Measurements from ENCODE around the gene SLC7A14.

SLC7A14 gene

DNA sequence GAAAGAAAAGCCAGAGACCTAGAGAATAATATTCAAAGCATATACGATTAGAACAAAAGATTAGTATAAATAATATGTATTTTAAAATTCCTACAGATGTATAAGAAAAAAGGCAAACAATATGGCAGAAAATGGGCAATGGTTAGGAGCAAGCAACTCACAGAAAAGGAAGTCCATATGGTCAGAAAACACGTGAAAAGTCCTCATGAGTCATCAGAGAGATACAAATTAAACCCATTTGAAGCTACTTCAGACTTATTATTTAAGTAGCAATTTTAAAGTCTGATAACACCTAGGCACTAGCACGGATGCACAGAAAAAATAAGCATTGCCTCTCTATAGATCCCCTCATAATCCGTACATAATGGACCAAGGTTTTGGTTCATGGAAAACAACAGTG is 25.6 kb downstream of the SLC7A14 start:
- WGBS (ENCODE audit: insufficient coverage): 80% methylated on average over 2 of the region's 4 CpGs
- POLR2A ChIA-PET: no interaction called here
- Histone ChIP-seq H3K36me3 (ENCODE audit: control insufficient read depth in 4 of 4, insufficient read depth in 4 of 4, low read length in 3 of 4) (no peaks in the 10 kb centered on the region), H3K27me3 (replicated peaks in 2 of 5; ENCODE audit: control insufficient read depth in 4 of 5, insufficient read depth in 5 of 5, low read length in 4 of 5) (peaks cover 0 to 5% (median 3%) of the 10 kb centered on the region in 5 experiments), H3K27ac (ENCODE audit: insufficient read depth in 1 of 2, low read depth in 1 of 2, low read length in 2 of 2, poor library complexity in 1 of 2, severe bottlenecking in 2 of 2) (no peak overlapping the region), H3K9me3 (ENCODE audit: control extremely low read depth in 1 of 5, control insufficient read depth in 4 of 5, insufficient read depth in 2 of 5, low read depth in 1 of 5, low read length in 4 of 5) (no peaks in the 10 kb centered on the region), H3K4me1 (ENCODE audit: control extremely low read depth in 1 of 4, control insufficient read depth in 4 of 4, insufficient read depth in 4 of 4, low read length in 3 of 4) (no peaks in the 10 kb centered on the region), H3K4me3 (ENCODE audit: control insufficient read depth in 1 of 7, extremely low read depth in 1 of 7, insufficient read depth in 4 of 7, low read depth in 2 of 7, low read length in 6 of 7) (no peak overlapping the region)
- no peak for DNase-seq
- CTCF ChIA-PET: no interaction called here

DNA sequence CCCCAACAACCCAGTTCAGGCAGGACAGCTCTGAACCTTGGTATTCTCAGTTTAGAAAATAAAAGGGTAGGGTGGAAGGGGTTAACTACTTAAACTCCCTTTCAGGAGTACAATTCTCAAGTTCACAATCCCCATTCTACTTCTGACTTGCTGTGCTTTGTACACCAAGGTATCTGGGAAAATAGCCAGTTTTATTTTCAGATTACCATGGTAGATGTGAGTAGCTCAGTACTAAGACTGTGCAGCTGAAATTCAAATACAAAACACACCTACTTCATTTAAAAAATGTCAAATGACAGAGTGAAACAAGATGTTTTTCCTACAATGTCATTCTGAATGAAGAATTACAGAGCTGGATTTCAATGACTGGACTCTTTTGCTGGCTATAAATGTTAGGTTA is 27.4 kb downstream of the SLC7A14 start:
- Histone ChIP-seq H3K27me3 (replicated peaks in 2 of 5; ENCODE audit: control insufficient read depth in 4 of 5, insufficient read depth in 5 of 5, low read length in 4 of 5) (peaks cover 0 to 5% (median 3%) of the 10 kb centered on the region in 5 experiments), H3K36me3 (ENCODE audit: control insufficient read depth in 4 of 4, insufficient read depth in 4 of 4, low read length in 3 of 4) (no peaks in the 10 kb centered on the region), H3K9me3 (ENCODE audit: control extremely low read depth in 1 of 5, control insufficient read depth in 4 of 5, insufficient read depth in 2 of 5, low read depth in 1 of 5, low read length in 4 of 5) (no peaks in the 10 kb centered on the region), H3K4me1 (ENCODE audit: control extremely low read depth in 1 of 4, control insufficient read depth in 4 of 4, insufficient read depth in 4 of 4, low read length in 3 of 4) (no peaks in the 10 kb centered on the region), H3K27ac (ENCODE audit: insufficient read depth in 1 of 2, low read depth in 1 of 2, low read length in 2 of 2, poor library complexity in 1 of 2, severe bottlenecking in 2 of 2) (no peak overlapping the region), H3K4me3 (ENCODE audit: control insufficient read depth in 1 of 7, extremely low read depth in 1 of 7, insufficient read depth in 4 of 7, low read depth in 2 of 7, low read length in 6 of 7) (no peak overlapping the region)
- POLR2A ChIA-PET: no interaction called here
- no peak for DNase-seq
- CTCF ChIA-PET: interaction anchor here (0.5 to 1.3 kb wide), 2 partner anchors 7 to 441 kb away, joined by 3 to 4 read pairs; no protein-coding TSS in a partner anchor

DNA sequence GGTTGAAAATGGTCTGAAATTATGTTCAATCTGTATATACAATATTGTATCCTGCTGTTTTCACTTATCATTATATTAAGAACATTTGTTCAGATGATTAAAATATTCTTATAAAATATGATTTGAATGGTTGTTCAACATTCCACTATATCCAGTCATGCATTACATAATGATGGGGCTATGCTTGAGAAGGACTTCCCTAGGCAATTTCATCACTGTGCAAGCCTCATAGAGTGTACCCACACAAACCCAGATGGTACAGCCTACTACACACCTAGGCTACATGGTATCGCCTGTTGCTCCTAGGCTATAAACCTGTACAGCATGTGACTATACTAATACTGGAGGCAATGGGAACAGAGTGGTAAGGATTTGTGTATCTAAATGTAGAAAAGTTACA is 30.5 kb downstream of the SLC7A14 start:
- H3K27me3 ChIP-seq (replicated peaks in 2 of 5; ENCODE audit: control insufficient read depth in 4 of 5, insufficient read depth in 5 of 5, low read length in 4 of 5): peaks cover 0 to 6% (median 2%) of the 10 kb centered on the region in 5 experiments
- no peak overlapping the region for H3K4me3 ChIP-seq (ENCODE audit: control insufficient read depth in 1 of 7, extremely low read depth in 1 of 7, insufficient read depth in 4 of 7, low read depth in 2 of 7, low read length in 6 of 7)
- POLR2A ChIA-PET: no interaction called here
- WGBS (ENCODE audit: insufficient coverage): no CpG with 5 or more reads among the region's 1 CpG
- CTCF ChIA-PET: no interaction called here
- H3K4me1 ChIP-seq (ENCODE audit: control extremely low read depth in 1 of 4, control insufficient read depth in 4 of 4, insufficient read depth in 4 of 4, low read length in 3 of 4): no peaks in the 10 kb centered on the region
- no peak for DNase-seq
- no peak overlapping the region for H3K27ac ChIP-seq (ENCODE audit: insufficient read depth in 1 of 2, low read depth in 1 of 2, low read length in 2 of 2, poor library complexity in 1 of 2, severe bottlenecking in 2 of 2)
- no peaks in the 10 kb centered on the region for H3K9me3 ChIP-seq (ENCODE audit: control extremely low read depth in 1 of 5, control insufficient read depth in 4 of 5, insufficient read depth in 2 of 5, low read depth in 1 of 5, low read length in 4 of 5)
- H3K36me3 ChIP-seq (ENCODE audit: control insufficient read depth in 4 of 4, insufficient read depth in 4 of 4, low read length in 3 of 4): no peaks in the 10 kb centered on the region

DNA sequence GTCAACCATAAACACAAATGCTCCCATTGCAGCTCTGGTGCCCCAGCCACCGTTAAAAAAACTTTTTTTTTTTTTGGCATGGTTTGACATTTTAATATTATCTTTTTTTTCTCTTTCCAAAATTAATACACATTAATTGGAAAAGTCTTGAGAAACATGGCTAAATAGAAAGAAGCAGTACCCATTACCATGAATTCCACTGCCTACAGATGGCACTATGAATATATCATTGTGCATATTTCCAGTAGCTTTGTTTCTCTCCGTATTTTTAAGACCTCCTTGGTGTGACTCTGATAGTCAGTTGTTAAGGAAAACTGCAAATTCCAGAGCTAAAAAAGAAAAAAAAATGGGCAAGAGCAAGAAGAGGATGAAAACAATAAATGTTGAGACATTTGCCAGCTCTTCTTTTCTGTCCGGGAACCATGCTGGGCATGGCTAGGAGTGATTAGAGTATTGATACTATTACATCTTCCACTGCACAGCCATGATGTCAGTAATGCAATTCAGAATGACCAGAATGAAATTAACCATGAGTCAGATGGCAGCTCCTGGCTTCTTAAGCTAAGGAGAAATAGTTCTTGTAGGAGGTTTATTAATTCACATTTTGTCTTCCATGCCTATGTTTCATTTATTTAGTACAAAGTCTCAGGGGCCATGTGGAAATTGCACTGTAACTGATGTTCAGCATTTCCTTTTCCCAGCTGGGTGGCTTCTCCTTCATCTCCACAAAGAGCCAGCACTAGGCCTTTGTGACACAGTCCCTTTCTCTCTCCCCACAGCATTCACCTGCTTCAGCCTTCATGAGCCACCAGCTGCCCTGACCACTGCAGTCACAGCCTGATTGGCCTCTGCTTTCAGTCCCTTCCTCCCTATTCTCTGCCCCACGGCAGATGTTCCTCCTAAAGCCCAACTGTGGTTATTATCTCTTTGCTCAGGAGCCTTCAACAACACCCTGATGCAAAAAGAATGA is 31.8 kb downstream of the SLC7A14 start:
- DNase-seq: no peak
- ChIA-PET CTCF (no interaction called here), POLR2A (no interaction called here)
- Histone ChIP-seq H3K36me3 (ENCODE audit: control insufficient read depth in 4 of 4, insufficient read depth in 4 of 4, low read length in 3 of 4) (no peaks in the 10 kb centered on the region), H3K9me3 (ENCODE audit: control extremely low read depth in 1 of 5, control insufficient read depth in 4 of 5, insufficient read depth in 2 of 5, low read depth in 1 of 5, low read length in 4 of 5) (no peaks in the 10 kb centered on the region), H3K27me3 (replicated peaks in 2 of 5; ENCODE audit: control insufficient read depth in 4 of 5, insufficient read depth in 5 of 5, low read length in 4 of 5) (peaks cover 0 to 6% (median 2%) of the 10 kb centered on the region in 5 experiments), H3K4me1 (ENCODE audit: control extremely low read depth in 1 of 4, control insufficient read depth in 4 of 4, insufficient read depth in 4 of 4, low read length in 3 of 4) (no peaks in the 10 kb centered on the region), H3K27ac (ENCODE audit: insufficient read depth in 1 of 2, low read depth in 1 of 2, low read length in 2 of 2, poor library complexity in 1 of 2, severe bottlenecking in 2 of 2) (no peak overlapping the region), H3K4me3 (ENCODE audit: control insufficient read depth in 1 of 7, extremely low read depth in 1 of 7, insufficient read depth in 4 of 7, low read depth in 2 of 7, low read length in 6 of 7) (no peak overlapping the region)
- 86% methylated on average over 2 of the region's 4 CpGs for WGBS (ENCODE audit: insufficient coverage)

DNA sequence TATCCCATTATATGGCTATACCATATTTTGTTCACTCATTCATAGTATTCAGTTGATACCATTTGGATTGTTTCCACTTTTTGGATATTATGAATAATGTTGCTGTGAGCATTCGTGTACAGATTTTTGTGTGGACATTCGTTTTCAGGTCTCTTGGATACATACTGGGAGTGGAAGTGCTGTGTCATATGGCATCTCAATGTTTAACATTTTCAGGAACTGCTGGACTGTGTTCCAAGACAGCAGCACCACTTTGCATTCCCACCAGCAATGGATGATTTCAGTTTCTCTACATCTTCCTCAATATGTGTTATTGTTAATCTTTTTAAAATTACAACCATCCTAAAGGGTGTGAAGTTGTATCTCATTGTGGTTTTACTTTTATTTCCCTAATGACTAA is 34.6 kb downstream of the SLC7A14 start:
- no peaks in the 10 kb centered on the region for H3K4me1 ChIP-seq (ENCODE audit: control extremely low read depth in 1 of 4, control insufficient read depth in 4 of 4, insufficient read depth in 4 of 4, low read length in 3 of 4)
- H3K4me3 ChIP-seq (ENCODE audit: control insufficient read depth in 1 of 7, extremely low read depth in 1 of 7, insufficient read depth in 4 of 7, low read depth in 2 of 7, low read length in 6 of 7): no peak overlapping the region
- CTCF ChIA-PET: no interaction called here
- peaks cover 0 to 8% (median 3%) of the 10 kb centered on the region in 5 experiments for H3K27me3 ChIP-seq (replicated peaks in 2 of 5; ENCODE audit: control insufficient read depth in 4 of 5, insufficient read depth in 5 of 5, low read length in 4 of 5)
- no peak overlapping the region for H3K27ac ChIP-seq (ENCODE audit: insufficient read depth in 1 of 2, low read depth in 1 of 2, low read length in 2 of 2, poor library complexity in 1 of 2, severe bottlenecking in 2 of 2)
- no peak for DNase-seq
- no peaks in the 10 kb centered on the region for H3K36me3 ChIP-seq (ENCODE audit: control insufficient read depth in 4 of 4, insufficient read depth in 4 of 4, low read length in 3 of 4)
- H3K9me3 ChIP-seq (ENCODE audit: control extremely low read depth in 1 of 5, control insufficient read depth in 4 of 5, insufficient read depth in 2 of 5, low read depth in 1 of 5, low read length in 4 of 5): no peaks in the 10 kb centered on the region
- no CpG with 5 or more reads among the region's 2 CpGs for WGBS (ENCODE audit: insufficient coverage)
- POLR2A ChIA-PET: no interaction called here

DNA sequence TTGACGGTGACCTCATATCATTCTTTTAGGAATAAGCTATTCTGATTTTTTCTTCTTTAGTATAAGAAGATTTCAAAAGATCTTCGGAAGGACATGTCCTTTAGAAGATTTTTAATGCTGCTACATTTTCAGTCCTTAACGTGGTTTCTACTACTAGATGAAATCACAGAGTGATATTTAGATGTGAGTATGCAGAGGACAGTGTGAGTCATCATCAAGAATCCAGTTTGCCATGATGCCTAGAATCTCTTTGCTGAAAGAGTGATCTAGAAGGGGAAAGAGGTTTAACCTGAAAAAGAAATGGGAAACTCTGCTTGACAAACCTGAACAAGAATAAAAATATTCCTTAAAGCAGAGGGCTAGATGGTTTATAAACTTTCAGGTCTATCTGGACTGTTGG is 43.2 kb downstream of the SLC7A14 start:
- H3K4me3 ChIP-seq (ENCODE audit: control insufficient read depth in 1 of 7, extremely low read depth in 1 of 7, insufficient read depth in 4 of 7, low read depth in 2 of 7, low read length in 6 of 7): no peak overlapping the region
- 100% methylated on average over 2 of the region's 3 CpGs for WGBS (ENCODE audit: insufficient coverage)
- ChIA-PET CTCF (no interaction called here), POLR2A (interaction anchor here (0.5 to 0.6 kb wide), 2 partner anchors 80 to 1593 kb away, joined by 3 read pairs; no protein-coding TSS in a partner anchor)
- no peak overlapping the region for H3K27ac ChIP-seq (ENCODE audit: insufficient read depth in 1 of 2, low read depth in 1 of 2, low read length in 2 of 2, poor library complexity in 1 of 2, severe bottlenecking in 2 of 2)
- no peaks in the 10 kb centered on the region for H3K36me3 ChIP-seq (ENCODE audit: control insufficient read depth in 4 of 4, insufficient read depth in 4 of 4, low read length in 3 of 4)
- no peaks in the 10 kb centered on the region for H3K9me3 ChIP-seq (ENCODE audit: control extremely low read depth in 1 of 5, control insufficient read depth in 4 of 5, insufficient read depth in 2 of 5, low read depth in 1 of 5, low read length in 4 of 5)
- H3K4me1 ChIP-seq (ENCODE audit: control extremely low read depth in 1 of 4, control insufficient read depth in 4 of 4, insufficient read depth in 4 of 4, low read length in 3 of 4): no peaks in the 10 kb centered on the region
- DNase-seq: no peak
- H3K27me3 ChIP-seq (replicated peaks in 2 of 5; ENCODE audit: control insufficient read depth in 4 of 5, insufficient read depth in 5 of 5, low read length in 4 of 5): peaks cover 0 to 11% (median 3%) of the 10 kb centered on the region in 5 experiments

DNA sequence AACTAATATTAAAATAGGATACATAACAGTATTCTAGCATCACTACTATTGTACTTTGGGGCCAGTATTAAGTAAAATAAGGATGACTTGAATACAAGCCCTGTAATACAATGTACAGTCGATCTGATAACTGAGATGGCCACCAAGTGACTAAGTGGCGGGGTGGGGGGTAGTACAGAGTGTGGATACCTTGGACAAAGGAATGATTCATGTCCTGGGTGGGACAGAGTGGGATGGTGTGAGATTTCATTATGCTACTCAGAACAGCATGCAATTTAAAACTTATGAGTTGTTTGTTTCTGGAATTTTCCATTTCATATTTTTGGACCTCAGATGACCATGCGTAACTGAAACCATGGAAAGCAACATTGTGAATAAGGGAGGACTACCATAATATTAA is 46.0 kb downstream of the SLC7A14 start:
- CTCF ChIA-PET: interaction anchor here (0.6 kb wide), 1 partner anchor 151 kb away, joined by 4 read pairs; no protein-coding TSS in a partner anchor
- WGBS (ENCODE audit: insufficient coverage): no CpG with 5 or more reads among the region's 3 CpGs
- POLR2A ChIA-PET: no interaction called here

More for the DNA sequence above, 46.0 kb downstream of the SLC7A14 start:
- DNase-seq: no peak
- Histone ChIP-seq H3K9me3 (ENCODE audit: control extremely low read depth in 1 of 5, control insufficient read depth in 4 of 5, insufficient read depth in 2 of 5, low read depth in 1 of 5, low read length in 4 of 5) (no peaks in the 10 kb centered on the region), H3K27me3 (replicated peaks in 2 of 5; ENCODE audit: control insufficient read depth in 4 of 5, insufficient read depth in 5 of 5, low read length in 4 of 5) (peaks cover under 1 to 6% (median 5%) of the 10 kb centered on the region in 5 experiments), H3K27ac (ENCODE audit: insufficient read depth in 1 of 2, low read depth in 1 of 2, low read length in 2 of 2, poor library complexity in 1 of 2, severe bottlenecking in 2 of 2) (no peak overlapping the region), H3K4me3 (ENCODE audit: control insufficient read depth in 1 of 7, extremely low read depth in 1 of 7, insufficient read depth in 4 of 7, low read depth in 2 of 7, low read length in 6 of 7) (no peak overlapping the region), H3K36me3 (ENCODE audit: control insufficient read depth in 4 of 4, insufficient read depth in 4 of 4, low read length in 3 of 4) (no peaks in the 10 kb centered on the region), H3K4me1 (ENCODE audit: control extremely low read depth in 1 of 4, control insufficient read depth in 4 of 4, insufficient read depth in 4 of 4, low read length in 3 of 4) (no peaks in the 10 kb centered on the region)

Data from common myeloid progenitor, CD34-positive (primary cell).